Esophagus squamous epithelium (tissue), 5 donors: ENCODE measurements around the gene MYO15A. TPM values are rescaled to one million over a fixed set of nuclear protein-coding genes. Genes with fewer than 3 reads are reported as not detected.

Experiments
- DNase-seq: peaks from one replicate; lab custom pipeline; 2025; lab: John Stamatoyannopoulos, UW
- H3K27ac ChIP-seq, 4 donors: fragments of 200-600 bp; sonication (generic); one replicate each; pipeline ENCODE4 v1.5.1; 2016 to 2019; ENCODE audit warnings: mild to moderate bottlenecking in 1 of 4
- H3K27me3 ChIP-seq, 4 donors: fragments of 200-600 bp; sonication (generic); 1 replicate in 3 of 4; 2 replicates in 1 of 4; pipeline versions ENCODE4 v1.5.1 to v1.6.0; 2017 to 2021; ENCODE audit warnings: antibody characterized with exemption in 1 of 4
- H3K36me3 ChIP-seq, 3 donors: fragments of 200-600 bp; sonication (generic); one replicate each; pipeline ENCODE4 v1.5.1; 2016 to 2019
- H3K4me1 ChIP-seq, 3 donors: fragments of 200-600 bp; sonication (generic); one replicate each; pipeline ENCODE4 v1.5.1; 2017 to 2019
- H3K4me3 ChIP-seq, 4 donors: fragments of 200-600 bp; sonication (generic); 1 replicate in 3 of 4; 2 replicates in 1 of 4; pipeline ENCODE4 v1.5.1; 2016 to 2019; ENCODE audit warnings: mild to moderate bottlenecking in 2 of 4, moderate library complexity in 1 of 4
- H3K9me3 ChIP-seq, 3 donors: fragments of 200-600 bp; sonication (generic); one replicate each; pipeline ENCODE4 v1.5.1; 2016 to 2019
- POLR2A ChIP-seq, 4 donors: fragments of 450-650 bp; IDR thresholded peaks; one replicate each; pipeline ENCODE4 v1.6.1; 2017; ENCODE audit warnings: antibody characterized with exemption in 4 of 4, mild to moderate bottlenecking in 4 of 4, moderate library complexity in 3 of 4
- WGBS, 2 donors: methylation state at CpG; one replicate each; pipeline ENCODE4 v1.1.5; 2018; 5-methylcytosine and 5-hydroxymethylcytosine counted together
- intact Hi-C: fragments of 100-400 bp; cut with DNase I; formaldehyde crosslinking; loops from one replicate; pipeline ENCODE4 v1.15.0; 2022
- total RNA-seq, 4 donors: library from RNA; depleted of rRNA; stranded (reverse); fragments of >200 nt; gene quantifications; one replicate each; pipeline ENCODE4 v1.1.0, GENCODE V29; 2016
- TF ChIP-seq, protein P1 (sequence below), 6 experiments: fragments of 450-650 bp in 4 of 6; fragments of 200-600 bp in 2 of 6; sonication (generic) in 2 of 6; IDR thresholded peaks; one replicate each; pipeline ENCODE4 v1.5.1; 2016 to 2019; ENCODE audit warnings: antibody characterized with exemption in 6 of 6, mild to moderate bottlenecking in 4 of 6, moderate library complexity in 4 of 6
- donor health status: DM: yes; HTN: yes; CAD: no.

The MYO15A gene
- total RNA-seq, 4 donors from 2014 or later: 0.18 to 1.7 (median 0.30) TPM; not detected in 1

DNA sequence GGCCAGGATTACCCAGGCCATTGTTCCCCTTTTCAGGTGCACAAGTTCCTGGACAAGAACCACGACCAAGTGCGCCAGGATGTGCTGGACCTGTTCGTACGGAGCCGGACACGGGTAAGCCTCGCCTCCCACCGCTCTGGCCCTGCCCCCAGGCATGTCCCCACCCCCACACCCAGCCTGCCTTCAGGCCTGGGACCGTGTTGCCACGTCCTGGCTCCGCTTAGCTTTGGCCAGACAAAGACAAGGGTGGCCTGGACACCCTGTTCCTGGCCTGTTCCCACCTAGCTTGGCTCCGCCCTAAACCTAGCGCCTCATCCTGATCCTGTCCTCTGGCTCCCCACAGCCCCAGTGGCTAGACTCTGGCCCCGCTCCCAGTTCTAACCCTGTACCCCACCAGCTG, 30.9 kb downstream of the MYO15A start:
- no peak for DNase-seq
- H3K27me3 ChIP-seq: peaks cover 0 to 52% (median 0%) of the 10 kb centered on the region in 4 donors
- no peak overlapping the region for H3K27ac ChIP-seq
- 64 to 70% methylated on average over 8 of the region's 14 CpGs for WGBS, 2 donors
- no peaks in the 10 kb centered on the region for H3K36me3 ChIP-seq
- intact Hi-C loops: no loop called here
- H3K4me1 ChIP-seq: peaks cover 0 to 22% (median 0%) of the 10 kb centered on the region in 3 donors
- H3K4me3 ChIP-seq: no peak overlapping the region
- no peaks in the 10 kb centered on the region for H3K9me3 ChIP-seq
- no peak for TF ChIP-seq POLR2A (IDR thresholded peaks at IDR 0.05)
- TF ChIP-seq, protein P1, sequence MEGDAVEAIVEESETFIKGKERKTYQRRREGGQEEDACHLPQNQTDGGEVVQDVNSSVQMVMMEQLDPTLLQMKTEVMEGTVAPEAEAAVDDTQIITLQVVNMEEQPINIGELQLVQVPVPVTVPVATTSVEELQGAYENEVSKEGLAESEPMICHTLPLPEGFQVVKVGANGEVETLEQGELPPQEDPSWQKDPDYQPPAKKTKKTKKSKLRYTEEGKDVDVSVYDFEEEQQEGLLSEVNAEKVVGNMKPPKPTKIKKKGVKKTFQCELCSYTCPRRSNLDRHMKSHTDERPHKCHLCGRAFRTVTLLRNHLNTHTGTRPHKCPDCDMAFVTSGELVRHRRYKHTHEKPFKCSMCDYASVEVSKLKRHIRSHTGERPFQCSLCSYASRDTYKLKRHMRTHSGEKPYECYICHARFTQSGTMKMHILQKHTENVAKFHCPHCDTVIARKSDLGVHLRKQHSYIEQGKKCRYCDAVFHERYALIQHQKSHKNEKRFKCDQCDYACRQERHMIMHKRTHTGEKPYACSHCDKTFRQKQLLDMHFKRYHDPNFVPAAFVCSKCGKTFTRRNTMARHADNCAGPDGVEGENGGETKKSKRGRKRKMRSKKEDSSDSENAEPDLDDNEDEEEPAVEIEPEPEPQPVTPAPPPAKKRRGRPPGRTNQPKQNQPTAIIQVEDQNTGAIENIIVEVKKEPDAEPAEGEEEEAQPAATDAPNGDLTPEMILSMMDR (IDR thresholded peaks at IDR 0.05): no peak

DNA sequence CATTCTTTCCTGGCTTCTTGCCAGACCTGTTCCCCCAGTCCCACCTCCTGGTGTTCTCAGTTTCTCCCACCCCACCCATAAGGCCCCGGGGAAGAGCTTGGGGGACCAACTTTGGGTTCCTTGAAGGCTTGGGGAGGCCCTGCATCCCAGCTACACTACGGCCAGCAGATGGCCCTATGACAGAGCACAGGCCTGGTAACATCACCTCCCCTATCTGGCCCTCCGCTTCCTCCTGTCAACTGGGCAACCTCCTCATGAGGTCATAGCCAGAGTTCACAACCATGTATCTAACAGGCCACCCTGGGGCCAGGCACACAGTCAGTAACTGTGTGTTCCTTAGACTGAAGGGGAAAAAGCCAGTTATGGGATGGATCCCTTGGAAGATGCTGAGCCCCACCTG, 31.4 kb downstream of the MYO15A start:
- H3K9me3 ChIP-seq: no peaks in the 10 kb centered on the region
- H3K27ac ChIP-seq: no peak overlapping the region
- 70 to 100% methylated on average over 1 to 3 of the region's 3 CpGs for WGBS, 2 donors
- H3K36me3 ChIP-seq: no peaks in the 10 kb centered on the region
- intact Hi-C loops: no loop called here
- H3K4me3 ChIP-seq: no peak overlapping the region
- peaks cover 0 to 22% (median 0%) of the 10 kb centered on the region in 3 donors for H3K4me1 ChIP-seq
- peaks cover 0 to 51% (median 0%) of the 10 kb centered on the region in 4 donors for H3K27me3 ChIP-seq
- no peak for DNase-seq
- no peak for TF ChIP-seq POLR2A (IDR thresholded peaks at IDR 0.05)
- TF ChIP-seq, protein P1 (IDR thresholded peaks at IDR 0.05): no peak

DNA sequence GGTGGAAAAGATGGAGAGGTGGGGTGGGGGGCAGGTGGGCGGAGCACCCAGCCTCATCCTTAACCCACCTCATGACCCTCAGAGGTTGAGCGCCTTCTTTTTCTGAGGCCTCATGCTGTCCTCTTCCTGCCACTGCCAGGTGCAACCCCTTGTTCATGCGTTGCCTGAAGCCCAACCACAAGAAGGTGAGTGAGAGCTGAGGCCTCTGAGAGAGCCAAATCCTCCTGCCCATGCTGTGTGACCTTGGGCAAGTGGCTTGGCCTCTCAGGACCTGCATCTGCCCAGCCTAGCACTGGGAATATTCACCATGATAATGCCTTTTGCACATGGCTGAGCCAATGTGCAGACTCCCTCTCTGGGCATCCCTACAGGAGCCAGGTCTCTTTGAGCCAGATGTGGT, 32.1 kb downstream of the MYO15A start:
- intact Hi-C loops: no loop called here
- TF ChIP-seq, protein P1 (IDR thresholded peaks at IDR 0.05): no peak
- TF ChIP-seq POLR2A (IDR thresholded peaks at IDR 0.05): no peak
- Histone ChIP-seq H3K9me3 (no peaks in the 10 kb centered on the region), H3K27me3 (peaks cover 0 to 44% (median 0%) of the 10 kb centered on the region in 4 donors), H3K36me3 (no peaks in the 10 kb centered on the region), H3K4me3 (no peak overlapping the region), H3K4me1 (peaks cover 0 to 22% (median 0%) of the 10 kb centered on the region in 3 donors), H3K27ac (no peak overlapping the region)
- 80% methylated on average over 1 of the region's 3 CpGs; no CpG with 5 or more reads in 1 of the 2 donors for WGBS, 2 donors
- no peak for DNase-seq

DNA sequence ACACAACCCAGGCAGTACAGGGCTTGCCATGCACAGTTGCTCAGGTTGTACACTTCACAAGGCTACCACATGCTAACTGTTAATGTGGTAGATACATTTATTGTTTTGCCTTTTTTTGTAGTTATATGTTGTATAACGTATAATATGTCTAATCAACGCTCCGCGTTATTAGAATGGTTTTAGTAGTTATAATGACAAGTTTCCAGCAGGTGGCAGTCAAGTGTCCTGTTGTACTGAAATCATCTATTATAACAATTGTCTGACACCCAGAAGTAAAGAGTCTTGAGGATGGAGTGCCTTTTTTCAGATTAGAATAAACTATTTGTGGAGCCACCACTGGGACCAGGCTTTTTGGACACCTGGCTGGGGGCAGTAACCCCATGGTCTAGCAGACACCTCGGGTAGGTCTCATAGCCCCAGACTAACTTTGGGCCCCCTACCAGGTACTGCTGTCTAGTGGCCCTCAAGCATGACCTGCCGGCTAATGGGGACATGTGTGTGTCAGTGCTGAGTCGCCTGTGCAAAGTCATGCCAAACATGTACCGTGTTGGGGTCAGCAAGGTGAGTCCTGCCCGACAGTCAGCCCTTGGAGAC, 32.8 kb downstream of the MYO15A start:
- H3K9me3 ChIP-seq: no peaks in the 10 kb centered on the region
- H3K27me3 ChIP-seq: peaks cover 0 to 37% (median 0%) of the 10 kb centered on the region in 4 donors
- no peak for DNase-seq
- no peak overlapping the region for H3K4me3 ChIP-seq
- no peak overlapping the region for H3K27ac ChIP-seq
- intact Hi-C loops: no loop called here
- H3K36me3 ChIP-seq: no peaks in the 10 kb centered on the region
- TF ChIP-seq, protein P1 (IDR thresholded peaks at IDR 0.05): peak in 5 of 6 experiments; percentile 49 to 69 (median 58)
- no peak for TF ChIP-seq POLR2A (IDR thresholded peaks at IDR 0.05)
- 0 to 29% methylated on average over 4 to 9 of the region's 9 CpGs for WGBS, 2 donors
- H3K4me1 ChIP-seq: peaks cover 0 to 22% (median 0%) of the 10 kb centered on the region in 3 donors

DNA sequence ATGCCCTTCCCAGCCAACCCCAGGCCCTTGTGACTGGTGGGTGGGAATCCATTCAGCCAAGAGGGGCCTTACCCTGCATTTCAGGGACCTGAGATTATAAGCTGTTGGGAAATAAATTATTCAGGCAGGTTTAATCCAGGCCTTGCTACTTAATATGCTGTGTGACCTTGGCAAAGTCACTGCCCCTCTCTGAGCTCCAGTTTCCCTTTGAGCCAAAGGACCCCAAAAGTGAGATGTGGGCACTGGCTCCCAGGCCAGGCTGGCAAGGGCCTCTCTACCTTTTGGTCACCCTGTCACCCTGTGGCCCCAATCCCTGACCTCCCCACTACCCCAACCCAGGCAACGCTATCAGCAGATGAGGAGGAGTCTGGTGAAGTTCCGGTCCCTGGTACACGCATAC, 33.9 kb downstream of the MYO15A start:
- Histone ChIP-seq H3K4me1 (peaks cover 0 to 22% (median 0%) of the 10 kb centered on the region in 3 donors), H3K27me3 (peaks cover 0 to 29% (median 0%) of the 10 kb centered on the region in 4 donors), H3K27ac (no peak overlapping the region), H3K36me3 (no peaks in the 10 kb centered on the region), H3K4me3 (no peak overlapping the region), H3K9me3 (no peaks in the 10 kb centered on the region)
- TF ChIP-seq, protein P1 (IDR thresholded peaks at IDR 0.05): no peak
- TF ChIP-seq POLR2A (IDR thresholded peaks at IDR 0.05): no peak
- intact Hi-C loops: no loop called here
- WGBS, 2 donors: 89 to 93% methylated on average over 3 of the region's 3 CpGs
- DNase-seq: no peak
